Measurements from ENCODE around the gene UGCG.
A peak's percentile ranks its signal among the peaks of the same experiment; 100 is the strongest.

Gene UGCG

GRCh38 chr9:111962021-111962420, 65.4 kb downstream of the UGCG start:
- DNase-seq (ENCODE audit: low read depth) = no peak
- no peak for TF ChIP-seq CTCF (IDR thresholded peaks at IDR 0.05; ENCODE audit: control insufficient read depth, insufficient read depth, low read depth, low read length, missing control alignments)
- H3K4me3 ChIP-seq (ENCODE audit: control insufficient read depth, low read depth, low read length) = no peak overlapping the region

- DNase-seq (ENCODE audit: low read depth) = no peak
- no peak overlapping the region for H3K4me3 ChIP-seq (ENCODE audit: control insufficient read depth, low read depth, low read length)
- no peak for TF ChIP-seq CTCF (IDR thresholded peaks at IDR 0.05; ENCODE audit: control insufficient read depth, insufficient read depth, low read depth, low read length, missing control alignments)
Observed at GRCh38 chr9:111963995-111964394, 67.4 kb downstream of the UGCG start.

GRCh38 chr9:111965566-111966019, 69.0 kb downstream of the UGCG start:
- no peak overlapping the region for H3K4me3 ChIP-seq (ENCODE audit: control insufficient read depth, low read depth, low read length)
- peak; percentile 91 for DNase-seq (ENCODE audit: low read depth)
- TF ChIP-seq CTCF (IDR thresholded peaks at IDR 0.05; ENCODE audit: control insufficient read depth, insufficient read depth, low read depth, low read length, missing control alignments) = no peak

GRCh38 chr9:111966124-111966723, 69.6 kb downstream of the UGCG start:
- no peak for TF ChIP-seq CTCF (IDR thresholded peaks at IDR 0.05; ENCODE audit: control insufficient read depth, insufficient read depth, low read depth, low read length, missing control alignments)
- H3K4me3 ChIP-seq (ENCODE audit: control insufficient read depth, low read depth, low read length) = no peak overlapping the region
- DNase-seq (ENCODE audit: low read depth) = no peak

GRCh38 chr9:111966861-111967291, 70.3 kb downstream of the UGCG start:
- no peak for DNase-seq (ENCODE audit: low read depth)
- TF ChIP-seq CTCF (IDR thresholded peaks at IDR 0.05; ENCODE audit: control insufficient read depth, insufficient read depth, low read depth, low read length, missing control alignments) = no peak
- H3K4me3 ChIP-seq (ENCODE audit: control insufficient read depth, low read depth, low read length) = no peak overlapping the region

- TF ChIP-seq CTCF (IDR thresholded peaks at IDR 0.05; ENCODE audit: control insufficient read depth, insufficient read depth, low read depth, low read length, missing control alignments) = no peak
- DNase-seq (ENCODE audit: low read depth) = no peak
- H3K4me3 ChIP-seq (ENCODE audit: control insufficient read depth, low read depth, low read length) = no peak overlapping the region
Observed at GRCh38 chr9:111967621-111968020, 71.0 kb downstream of the UGCG start.
